ENCODE results near the gene SNX19. TPM values are rescaled to one million over a fixed set of nuclear protein-coding genes. Genes with fewer than 3 reads are reported as not detected.

SNX19 gene
- total and polyA plus RNA-seq, 9 donors = 19.3 to 77.4 (median 45.0) TPM

DNA sequence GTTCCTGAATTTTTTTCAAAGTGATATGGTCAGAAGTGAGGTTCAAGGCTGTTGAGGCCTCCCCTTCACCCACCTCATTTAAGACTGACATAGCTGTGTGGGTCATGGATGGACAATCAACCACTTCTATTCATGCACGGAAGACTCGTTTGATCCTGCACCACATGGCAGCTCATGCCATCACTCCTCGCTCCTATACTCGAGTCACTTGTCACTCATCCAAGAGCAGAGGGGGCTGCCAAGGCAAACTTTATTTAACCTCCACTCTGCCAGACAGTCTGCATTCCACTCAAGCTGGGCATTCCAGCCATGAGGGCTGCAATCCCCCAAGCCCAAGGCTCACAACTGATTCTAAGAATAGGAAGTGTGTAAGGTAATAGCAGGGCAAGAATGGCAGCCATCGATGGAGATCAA lies 34.1 kb downstream of the SNX19 start:
- intact Hi-C loops (cut with DNase I) = no loop called here
- WGBS, 3 donors = 43 to 75% (median 57%) methylated on average over 5 of the region's 5 CpGs
- H3K9me3 ChIP-seq = no peaks in the 10 kb centered on the region
- TF ChIP-seq, protein P1, sequence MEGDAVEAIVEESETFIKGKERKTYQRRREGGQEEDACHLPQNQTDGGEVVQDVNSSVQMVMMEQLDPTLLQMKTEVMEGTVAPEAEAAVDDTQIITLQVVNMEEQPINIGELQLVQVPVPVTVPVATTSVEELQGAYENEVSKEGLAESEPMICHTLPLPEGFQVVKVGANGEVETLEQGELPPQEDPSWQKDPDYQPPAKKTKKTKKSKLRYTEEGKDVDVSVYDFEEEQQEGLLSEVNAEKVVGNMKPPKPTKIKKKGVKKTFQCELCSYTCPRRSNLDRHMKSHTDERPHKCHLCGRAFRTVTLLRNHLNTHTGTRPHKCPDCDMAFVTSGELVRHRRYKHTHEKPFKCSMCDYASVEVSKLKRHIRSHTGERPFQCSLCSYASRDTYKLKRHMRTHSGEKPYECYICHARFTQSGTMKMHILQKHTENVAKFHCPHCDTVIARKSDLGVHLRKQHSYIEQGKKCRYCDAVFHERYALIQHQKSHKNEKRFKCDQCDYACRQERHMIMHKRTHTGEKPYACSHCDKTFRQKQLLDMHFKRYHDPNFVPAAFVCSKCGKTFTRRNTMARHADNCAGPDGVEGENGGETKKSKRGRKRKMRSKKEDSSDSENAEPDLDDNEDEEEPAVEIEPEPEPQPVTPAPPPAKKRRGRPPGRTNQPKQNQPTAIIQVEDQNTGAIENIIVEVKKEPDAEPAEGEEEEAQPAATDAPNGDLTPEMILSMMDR (IDR thresholded peaks at IDR 0.05) = no peak
- TF ChIP-seq POLR2A (IDR thresholded peaks at IDR 0.05) = no peak
- no peak for TF ChIP-seq EP300 (IDR thresholded peaks at IDR 0.05)
- no peaks in the 10 kb centered on the region for H3K36me3 ChIP-seq
- no peak for DNase-seq
- no peak overlapping the region for H3K4me3 ChIP-seq
- no peaks in the 10 kb centered on the region for H3K27me3 ChIP-seq
- H3K4me1 ChIP-seq (ENCODE audit: insufficient read depth) = no peaks in the 10 kb centered on the region
- no peak overlapping the region for H3K27ac ChIP-seq

DNA sequence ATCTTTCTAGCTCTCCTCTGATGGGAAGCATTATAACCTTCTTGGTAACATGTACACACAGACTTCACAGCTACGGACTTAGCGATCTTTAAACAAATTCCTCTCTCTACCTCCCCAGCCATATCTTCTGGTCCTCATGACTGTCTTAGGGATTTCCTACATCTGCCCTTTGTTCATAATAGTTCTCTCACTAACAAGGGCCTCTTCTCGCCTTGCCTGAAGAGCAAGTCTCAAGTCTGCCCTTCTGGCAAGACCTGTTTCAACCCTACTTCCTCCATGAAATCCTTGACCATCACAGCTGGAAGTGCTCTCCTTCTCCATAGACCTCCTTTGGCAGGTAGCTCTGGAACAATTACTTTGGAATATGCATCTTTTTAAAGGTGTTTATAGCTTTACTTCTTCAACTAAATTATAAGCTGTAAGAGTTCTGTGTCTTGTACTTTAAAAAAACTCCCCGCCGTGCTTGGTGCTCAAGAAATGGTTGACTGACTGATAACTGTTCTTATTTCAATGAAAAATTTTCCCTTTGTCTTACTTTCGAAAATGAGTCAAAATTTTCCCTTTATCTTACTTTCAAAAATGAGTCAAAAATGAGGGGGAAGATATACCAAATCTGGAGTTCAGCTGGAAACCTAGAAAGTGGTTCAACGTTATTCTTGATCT lies 34.7 kb downstream of the SNX19 start:
- H3K4me1 ChIP-seq (ENCODE audit: insufficient read depth) = no peaks in the 10 kb centered on the region
- H3K27me3 ChIP-seq = no peaks in the 10 kb centered on the region
- H3K4me3 ChIP-seq = no peak overlapping the region
- H3K27ac ChIP-seq = no peak overlapping the region
- WGBS, 3 donors = 64 to 77% (median 73%) methylated on average over 7 of the region's 7 CpGs
- intact Hi-C loops (cut with DNase I) = no loop called here
- DNase-seq = no peak
- no peak for TF ChIP-seq POLR2A (IDR thresholded peaks at IDR 0.05)
- TF ChIP-seq, protein P1 (IDR thresholded peaks at IDR 0.05) = no peak
- no peak for TF ChIP-seq EP300 (IDR thresholded peaks at IDR 0.05)
- no peaks in the 10 kb centered on the region for H3K36me3 ChIP-seq
- no peaks in the 10 kb centered on the region for H3K9me3 ChIP-seq

DNA sequence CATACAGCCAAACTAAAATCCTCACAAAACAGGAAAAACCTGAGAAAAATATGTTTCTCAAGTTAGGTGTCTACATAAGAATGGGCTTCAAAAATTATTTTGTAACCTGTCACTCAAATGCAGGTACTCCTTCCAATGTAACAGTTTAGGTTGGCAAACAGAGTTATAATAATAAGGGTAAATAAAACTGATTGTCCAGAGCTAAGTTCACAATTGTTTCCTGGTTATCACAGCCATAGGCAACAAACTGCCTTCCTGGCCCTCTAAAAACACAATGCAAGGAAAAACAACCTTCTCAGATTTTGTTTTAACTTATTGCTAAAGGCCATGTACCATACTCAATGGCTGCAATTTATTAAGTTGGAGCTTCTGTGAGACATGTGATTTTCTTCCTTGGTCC lies 36.4 kb downstream of the SNX19 start:
- no peak overlapping the region for H3K27ac ChIP-seq

DNA sequence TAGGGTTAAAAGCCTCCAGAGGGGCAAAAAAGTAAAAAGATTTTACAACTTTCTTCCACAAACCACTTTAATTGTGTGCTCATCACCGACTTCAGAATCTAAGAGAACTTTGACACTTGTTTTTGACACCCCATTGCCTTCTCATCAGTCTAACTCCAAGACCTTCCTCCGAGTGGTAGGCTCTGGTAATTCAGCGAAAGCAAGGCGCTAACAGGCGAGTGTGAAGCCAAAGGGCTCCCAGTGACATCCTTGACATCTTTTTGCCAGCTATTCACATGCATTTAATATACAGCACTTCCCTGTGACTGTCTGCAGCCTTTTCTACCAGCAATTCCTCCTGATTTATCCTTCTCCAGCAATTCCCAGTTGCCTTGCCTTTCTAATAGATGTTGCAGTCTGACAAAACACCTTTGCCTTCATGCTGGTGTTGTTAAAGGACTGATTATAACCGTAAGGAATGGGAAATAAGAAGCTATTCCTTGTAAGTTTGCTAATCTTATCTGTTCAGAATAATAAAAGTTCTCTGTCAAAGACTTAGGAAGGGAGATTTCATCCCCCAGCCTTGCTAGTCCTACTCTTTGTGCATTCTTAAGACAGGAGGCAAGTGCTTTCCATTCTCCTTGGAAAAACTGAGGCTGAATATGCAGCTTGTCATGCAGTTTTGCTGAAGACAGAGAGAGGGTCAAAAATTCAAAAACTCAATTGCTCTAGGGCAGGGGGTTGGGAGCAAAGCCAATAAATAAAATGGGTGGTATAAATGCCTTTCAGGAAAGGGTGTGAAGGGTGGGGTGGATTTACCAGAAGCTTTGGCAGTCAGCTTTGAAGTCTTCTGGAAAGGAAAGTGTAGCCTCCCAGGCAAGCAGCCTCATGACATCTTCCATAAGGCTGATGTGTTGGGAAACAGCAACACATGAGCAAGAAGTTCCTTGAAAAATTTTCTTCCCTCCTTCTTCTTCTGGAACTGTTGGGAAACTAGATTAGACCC lies 39.1 kb downstream of the SNX19 start:
- H3K27ac ChIP-seq = no peak overlapping the region
- H3K36me3 ChIP-seq = no peaks in the 10 kb centered on the region
- WGBS, 3 donors = 68 to 69% (median 69%) methylated on average over 6 of the region's 6 CpGs

More for the DNA sequence above, 36.4 kb downstream of the SNX19 start:
- Histone ChIP-seq H3K4me3 (no peak overlapping the region), H3K27me3 (no peaks in the 10 kb centered on the region), H3K36me3 (no peaks in the 10 kb centered on the region), H3K4me1 (ENCODE audit: insufficient read depth) (no peaks in the 10 kb centered on the region), H3K9me3 (no peaks in the 10 kb centered on the region)
- intact Hi-C loops (cut with DNase I) = no loop called here
- TF ChIP-seq EP300 (IDR thresholded peaks at IDR 0.05) (no peak), POLR2A (IDR thresholded peaks at IDR 0.05) (no peak)
- TF ChIP-seq, protein P1 (IDR thresholded peaks at IDR 0.05) = no peak
- DNase-seq = no peak

More for the DNA sequence above, 39.1 kb downstream of the SNX19 start:
- Histone ChIP-seq H3K27me3 (no peaks in the 10 kb centered on the region), H3K4me1 (ENCODE audit: insufficient read depth) (peaks cover 2% of the 10 kb centered on the region), H3K4me3 (no peak overlapping the region), H3K9me3 (no peaks in the 10 kb centered on the region)
- no peak for TF ChIP-seq EP300 (IDR thresholded peaks at IDR 0.05)
- TF ChIP-seq POLR2A (IDR thresholded peaks at IDR 0.05) = no peak
- TF ChIP-seq, protein P1 (IDR thresholded peaks at IDR 0.05) = no peak
- intact Hi-C loops (cut with DNase I) = no loop called here
- no peak for DNase-seq
